Germinal center (tissue), 1 donor: ENCODE results near the gene LRRC38.
"Not testable (repeated sequence)": the region's sequence is repeated elsewhere in the genome, so short reads cannot be mapped to it uniquely, and the experiment has no call there.

Source experiments
- DNase-seq: peaks from one replicate; pipeline ENCODE4 v3.0.0; 2012; ENCODE audit warnings: mixed read lengths, low spot score

LRRC38 gene

GRCh38 chr1:13513895-13514546, at the start of gene LRRC38:
Gene LRRC38 (minus strand): TSS chr1:13514003. CDS start chr1:13513593, 410 bp downstream.
- no peak for DNase-seq

GRCh38 chr1:13562981-13563380, 49.2 kb upstream of the LRRC38 start:
- DNase-seq = not testable (repeated sequence)

DNA sequence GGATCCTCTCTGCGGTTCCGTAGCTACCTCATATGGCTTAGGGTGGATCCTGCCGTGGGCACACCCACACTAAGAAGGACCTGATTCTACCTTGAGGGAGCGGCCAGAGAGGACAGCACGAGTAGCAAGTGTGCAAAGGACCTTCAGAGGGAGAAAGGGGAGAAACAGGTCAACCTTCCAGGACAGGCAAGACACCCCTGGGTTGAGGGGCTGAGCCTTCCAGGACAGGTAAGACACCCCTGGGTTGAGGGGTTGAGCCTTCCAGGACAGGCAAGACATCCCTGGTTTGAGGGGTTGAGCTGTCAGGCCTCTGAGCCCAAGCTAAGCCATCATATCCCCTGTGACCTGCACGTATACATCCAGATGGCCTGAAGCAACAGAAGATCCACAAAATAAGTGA, 46.7 kb upstream of the LRRC38 start:
- DNase-seq = no peak

GRCh38 chr1:13556224-13556764, 42.5 kb upstream of the LRRC38 start:
- no peak for DNase-seq

GRCh38 chr1:13554798-13555197, 41.0 kb upstream of the LRRC38 start:
- no peak for DNase-seq

DNA sequence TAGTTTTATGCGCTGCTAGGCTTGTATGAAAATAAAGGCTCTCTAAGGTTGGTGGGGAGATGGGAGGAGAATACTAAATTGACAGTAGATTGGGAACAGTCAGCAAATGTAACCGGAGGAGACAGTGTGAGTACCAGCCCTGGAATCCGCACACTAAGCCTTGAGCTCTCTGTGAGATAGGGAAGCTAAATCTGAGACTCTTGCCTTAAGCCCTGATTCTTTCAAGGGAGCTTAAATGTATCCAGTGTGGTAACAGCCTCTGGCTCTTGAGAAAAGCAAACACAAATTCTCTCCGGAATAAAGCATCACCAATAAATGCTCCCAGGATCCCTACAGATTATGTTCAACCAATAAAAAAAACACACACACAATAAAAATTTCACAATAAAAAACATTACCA, 36.9 kb upstream of the LRRC38 start:
- no peak for DNase-seq

DNA sequence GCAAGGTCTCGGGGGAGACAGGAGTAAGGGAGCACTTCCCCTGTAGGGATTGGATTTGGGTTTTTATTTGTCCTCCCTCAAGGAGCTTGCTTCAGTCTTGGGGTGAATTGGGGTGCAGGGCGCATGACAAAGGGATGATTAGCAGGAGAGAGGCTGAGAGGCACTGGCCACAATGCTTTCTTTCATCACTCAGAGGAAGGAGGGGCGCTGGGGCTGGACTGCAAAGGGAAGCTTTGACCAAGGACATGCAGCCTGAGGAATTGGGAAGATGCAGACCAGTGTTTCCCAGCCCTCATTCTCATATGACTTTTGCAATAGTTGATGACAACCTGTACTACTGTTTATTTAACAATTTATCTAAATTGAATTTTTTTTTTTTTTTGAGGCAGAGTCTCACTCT, 35.7 kb upstream of the LRRC38 start:
- no peak for DNase-seq

- DNase-seq = no peak
Observed at GRCh38 chr1:13549021-13549420, 35.2 kb upstream of the LRRC38 start.

DNA sequence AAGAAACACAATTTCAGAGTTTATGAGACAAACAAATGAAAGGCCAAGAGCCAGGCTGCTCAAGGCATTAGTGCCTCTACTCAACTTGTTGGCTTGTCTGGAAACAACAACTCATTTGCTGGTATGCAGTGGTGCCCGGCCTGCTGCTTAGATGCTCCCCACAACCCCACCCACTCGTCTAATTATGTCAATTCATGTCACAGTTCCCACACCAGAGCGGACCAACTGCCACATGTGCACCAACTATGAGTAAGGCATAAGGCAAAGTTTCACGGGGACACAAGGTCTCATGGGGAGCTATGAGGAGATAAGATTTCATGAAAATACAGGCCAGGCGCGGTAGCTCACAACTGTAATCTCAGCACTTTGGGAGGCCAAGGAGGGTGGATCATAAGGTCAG, 34.5 kb upstream of the LRRC38 start:
- DNase-seq = no peak

GRCh38 chr1:13546791-13547190, 33.0 kb upstream of the LRRC38 start:
- no peak for DNase-seq

GRCh38 chr1:13544221-13544556, 30.4 kb upstream of the LRRC38 start:
- no peak for DNase-seq

DNA sequence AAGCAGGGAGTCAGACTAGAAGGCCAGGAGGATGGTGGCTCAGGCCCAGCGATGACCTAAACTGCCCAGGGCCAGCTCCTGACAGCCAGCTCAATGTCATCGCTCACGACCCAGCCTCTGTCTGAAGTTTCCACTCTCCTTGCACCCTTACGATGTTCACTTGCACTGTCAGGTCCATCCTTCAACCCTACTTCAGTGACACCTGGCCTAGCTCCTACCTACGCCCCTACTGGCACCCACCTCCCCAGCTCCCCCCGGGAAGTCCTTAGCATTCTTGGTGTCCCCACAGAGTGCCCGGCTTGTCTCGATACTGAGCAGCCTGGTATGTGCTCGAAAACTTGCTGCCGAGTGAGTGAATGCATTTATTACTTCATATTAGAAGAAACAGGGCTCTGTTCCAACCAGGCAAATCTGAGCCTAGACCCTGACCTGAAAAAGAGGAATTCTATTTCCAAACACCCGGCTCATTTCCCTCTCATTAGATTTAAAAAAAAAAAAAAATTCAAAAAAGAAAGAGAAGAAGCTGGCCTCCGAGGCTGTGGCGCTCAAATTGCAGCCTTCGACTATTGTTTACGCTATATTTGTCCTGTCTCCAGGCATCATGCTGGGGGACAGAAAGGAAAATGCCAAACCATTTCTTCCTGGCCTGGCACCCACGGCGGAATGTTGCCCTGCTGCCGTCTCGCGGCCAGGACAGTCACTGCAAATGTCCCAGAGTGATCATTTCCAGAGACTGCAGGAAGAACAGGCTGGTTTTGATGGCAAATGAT, 29.8 kb upstream of the LRRC38 start:
- DNase-seq = no peak

- no peak for DNase-seq
Observed at GRCh38 chr1:13541435-13542215, 27.8 kb upstream of the LRRC38 start.

GRCh38 chr1:13540866-13541265, 27.1 kb upstream of the LRRC38 start:
- DNase-seq = no peak

GRCh38 chr1:13539683-13540082, 25.9 kb upstream of the LRRC38 start:
- DNase-seq = no peak

- no peak for DNase-seq
Observed at GRCh38 chr1:13538832-13539231, 25.0 kb upstream of the LRRC38 start.

- DNase-seq = no peak
Observed at GRCh38 chr1:13536571-13536970, 22.8 kb upstream of the LRRC38 start.

DNA sequence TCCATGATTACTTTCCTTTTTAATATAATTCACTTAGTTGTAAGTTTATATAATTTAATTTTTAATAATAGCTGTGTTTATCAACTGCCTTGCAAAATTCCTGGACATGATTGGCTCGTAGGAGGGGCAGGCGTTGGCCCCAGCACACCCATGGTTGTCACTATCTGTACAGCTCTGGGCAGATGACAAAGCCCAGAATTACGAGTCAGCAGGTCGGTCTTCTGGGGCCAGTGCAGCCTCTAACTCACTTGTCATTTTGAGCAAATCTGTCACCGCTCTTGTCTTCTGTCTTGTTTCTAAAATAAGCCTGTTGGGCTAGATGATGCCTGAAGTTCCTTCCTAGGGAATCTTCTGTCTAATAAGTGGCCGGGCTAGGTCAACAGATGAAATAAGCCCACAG, 21.4 kb upstream of the LRRC38 start:
- DNase-seq = no peak

DNA sequence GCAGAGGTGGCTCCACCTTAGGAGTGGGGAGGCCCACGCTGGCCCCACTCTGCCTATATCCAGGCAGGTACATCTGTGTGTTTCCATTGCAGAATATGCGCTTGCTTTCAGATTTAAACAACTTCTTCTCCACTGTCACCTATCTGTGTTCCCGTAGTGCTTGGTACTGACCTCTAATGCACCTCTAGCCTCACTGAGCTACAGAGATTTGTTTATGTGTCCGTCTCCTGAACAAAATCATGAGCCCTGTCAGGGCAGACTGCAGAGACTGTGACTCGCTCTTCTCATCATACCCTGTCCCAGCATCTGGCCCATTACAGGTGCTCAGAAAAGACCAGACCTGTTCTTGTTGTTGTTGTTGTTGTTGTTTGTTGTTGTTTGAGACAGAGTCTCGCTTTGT, 14.5 kb upstream of the LRRC38 start:
- no peak for DNase-seq

- DNase-seq = no peak
Observed at GRCh38 chr1:13523780-13524477, 10.1 kb upstream of the LRRC38 start.

GRCh38 chr1:13520985-13521384, 7.2 kb upstream of the LRRC38 start:
- no peak for DNase-seq

DNA sequence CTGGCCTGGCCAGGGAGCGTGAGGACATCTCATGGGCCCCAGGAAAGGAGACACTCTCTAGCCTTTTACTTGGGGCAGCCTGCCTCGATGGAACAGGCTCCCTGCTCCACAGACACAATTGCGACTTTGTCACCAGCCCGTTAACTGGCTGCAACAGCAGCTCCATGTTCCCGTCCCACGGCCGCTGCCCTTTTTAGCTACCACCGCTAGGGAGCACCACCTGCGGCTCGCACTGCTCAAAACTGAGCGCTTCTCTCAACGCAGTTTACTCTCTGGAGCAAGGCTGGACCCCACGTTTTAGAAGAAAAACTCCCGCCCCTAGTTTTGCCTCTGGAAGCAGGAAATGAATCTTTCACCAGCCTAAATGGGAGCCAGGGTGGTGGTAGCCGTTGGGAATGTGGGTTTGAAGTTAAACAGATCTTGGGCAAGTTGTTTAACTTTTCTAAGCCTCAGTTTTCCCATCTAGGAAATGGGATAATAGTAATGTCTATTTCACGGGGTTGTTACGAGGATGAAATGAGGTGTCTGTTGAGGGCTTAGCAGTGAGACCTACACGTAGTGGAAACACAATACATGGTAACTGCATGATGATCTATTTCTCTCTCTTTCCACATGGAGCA, 3.5 kb upstream of the LRRC38 start:
- peak; percentile 19 for DNase-seq
